Left ventricle myocardium superior (tissue), 1 donor: ENCODE data around the gene PACSIN2. TPM values are rescaled to one million over a fixed set of nuclear protein-coding genes. Genes with fewer than 3 reads are reported as not detected.
"Not testable (repeated sequence)": the region's sequence is repeated elsewhere in the genome, so short reads cannot be mapped to it uniquely, and the experiment has no call there.

Source experiments
- ATAC-seq: fragments of 200-7000 bp; cut with Tn5 transposase; one replicate; pipeline ENCODE4 v1.9.1; 2020; ENCODE audit warnings: mild to moderate bottlenecking, moderate library complexity
- DNase-seq: peaks from one replicate; pipeline ENCODE4 v3.0.0-alpha.2; 2020
- intact Hi-C: fragments of 100-400 bp; cut with micrococcal nuclease; formaldehyde crosslinking; loops from one replicate; pipeline ENCODE4 v1.11.0; 2022
- total RNA-seq: library from RNA; stranded (reverse); fragmentation: NEBNext Ultra II Directional; extraction: Animal tissue kit (Norgen Biotek cat#: 25700); gene quantifications from one replicate; pipeline ENCODE4 v1.2.1, GENCODE V29; 2021
- donor health status: DM: no; HTN: yes; CAD: no; lungs with severe emphysema.

Gene PACSIN2
- total RNA-seq, 1 donor from 2014 or later, result 63.8 TPM

- DNase-seq (peak; percentile 31), ATAC-seq (no peak)
- intact Hi-C loops, result no loop called here
These were observed 1.3 kb downstream of the PACSIN2 start for GRCh38 chr22:43013355-43014315.

DNA sequence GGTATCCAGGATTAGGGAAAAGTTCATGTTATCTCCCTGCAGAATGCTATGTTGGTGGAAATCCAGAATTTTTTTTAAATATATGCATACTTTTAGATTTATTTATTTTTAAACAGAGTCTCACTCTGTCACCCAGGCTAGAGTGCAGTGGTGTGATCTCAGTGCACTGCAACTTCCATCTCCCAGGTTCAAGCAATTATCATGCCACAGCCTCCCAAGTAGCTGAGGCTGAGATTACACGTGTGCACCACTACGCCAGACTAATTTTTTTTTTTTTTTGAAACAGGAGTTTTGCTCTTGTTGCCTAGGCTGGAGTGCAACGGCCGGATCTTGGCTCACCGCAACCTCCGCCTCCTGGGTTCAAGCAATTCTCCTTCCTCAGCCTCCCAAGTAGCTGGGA is 2.6 kb downstream of the PACSIN2 start:
- ATAC-seq (no peak), DNase-seq (no peak)
- intact Hi-C loops, result no loop called here

DNA sequence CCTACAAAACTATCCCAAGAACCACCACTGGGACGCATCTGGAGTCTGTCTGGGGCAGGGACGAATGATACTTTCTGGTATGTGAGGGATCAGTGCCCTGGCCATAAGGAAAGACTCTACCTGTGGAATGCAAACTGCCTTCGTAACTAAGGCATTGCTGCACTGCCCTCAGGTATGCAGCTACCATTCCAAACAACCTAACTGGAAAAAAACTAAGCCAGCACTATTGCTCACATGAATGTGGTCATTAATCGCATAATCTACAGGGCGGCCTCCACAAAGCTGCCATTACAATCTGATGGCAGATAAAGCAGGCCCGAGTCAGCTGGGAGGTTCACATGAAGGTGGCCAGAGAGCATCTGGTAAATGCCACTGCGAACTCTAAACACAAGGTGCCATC is 3.9 kb downstream of the PACSIN2 start:
- intact Hi-C loops, result no loop called here
- ATAC-seq (no peak), DNase-seq (no peak)

DNA sequence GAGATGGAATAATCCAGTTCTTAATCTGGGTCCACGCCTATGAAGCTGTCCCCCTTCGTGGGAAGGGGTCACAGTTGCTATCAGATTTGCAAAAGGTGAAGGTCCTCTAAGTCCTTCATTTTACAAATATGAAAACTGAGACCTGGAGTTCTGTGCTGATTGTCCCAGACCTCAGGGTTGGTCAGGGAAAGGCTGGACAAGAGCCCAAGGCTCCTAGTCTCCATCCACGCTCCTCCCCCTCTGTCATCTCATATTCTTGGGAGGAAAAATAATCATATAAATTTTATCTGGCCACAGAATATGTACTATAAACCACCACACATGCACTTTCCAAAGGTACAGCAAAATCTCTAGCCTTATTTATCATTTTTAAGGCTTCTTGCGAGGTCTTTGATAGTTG is 5.5 kb downstream of the PACSIN2 start:
- ATAC-seq (no peak), DNase-seq (no peak)
- intact Hi-C loops, result no loop called here

GRCh38 chr22:43008921-43009320 is 6.0 kb downstream of the PACSIN2 start:
- ATAC-seq (no peak), DNase-seq (no peak)
- intact Hi-C loops, result no loop called here

DNA sequence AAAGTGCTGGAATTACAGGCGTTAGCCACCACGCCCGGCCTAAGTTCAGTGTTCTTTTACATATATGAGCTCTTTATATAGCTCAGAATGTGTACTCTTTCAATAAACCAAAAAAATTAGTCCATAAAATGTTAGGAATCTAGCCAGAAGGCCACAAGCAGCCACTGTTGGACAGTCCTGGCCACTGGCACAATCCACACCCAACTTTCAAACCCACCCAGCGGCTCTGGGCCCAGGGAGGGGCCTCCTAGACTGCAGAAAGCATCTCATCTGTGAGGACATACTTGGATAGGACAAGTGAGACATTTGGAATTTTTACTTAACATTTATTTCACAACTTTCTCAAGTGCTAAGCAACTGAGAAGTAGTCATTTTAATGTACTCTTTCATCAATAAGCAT is 6.4 kb downstream of the PACSIN2 start:
- ATAC-seq (peak; percentile 56), DNase-seq (peak; percentile 47)
- intact Hi-C loops, result no loop called here

DNA sequence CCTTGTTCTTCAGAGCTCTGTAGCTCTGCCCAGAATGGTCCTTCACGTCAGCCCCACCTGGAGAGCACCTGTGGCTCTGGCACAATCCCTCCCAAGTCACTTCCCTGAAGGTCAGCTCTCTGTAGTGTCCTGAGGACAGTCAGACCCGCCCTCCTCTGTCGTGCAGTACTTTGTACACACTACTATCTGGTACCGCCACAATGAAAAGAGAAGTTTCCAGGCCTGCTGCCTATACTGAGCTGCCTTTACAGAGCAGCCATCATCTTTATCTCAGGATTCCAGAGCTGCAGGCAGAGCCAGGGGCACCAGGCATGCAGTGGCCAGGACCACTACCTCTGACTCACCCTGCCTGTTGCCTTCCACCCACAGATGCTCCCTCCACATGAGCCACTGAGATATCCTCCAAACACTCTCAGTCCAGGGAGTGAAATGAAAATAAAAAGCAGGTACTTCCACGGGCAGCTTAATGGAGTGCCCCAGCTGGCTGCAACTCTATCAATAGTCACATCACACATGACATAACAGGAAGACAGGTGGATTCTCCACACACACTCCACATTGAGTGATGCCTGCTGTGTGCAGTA is 7.3 kb downstream of the PACSIN2 start:
- no peak for DNase-seq
- peak; percentile 81 for ATAC-seq
- intact Hi-C loops, result no loop called here

DNA sequence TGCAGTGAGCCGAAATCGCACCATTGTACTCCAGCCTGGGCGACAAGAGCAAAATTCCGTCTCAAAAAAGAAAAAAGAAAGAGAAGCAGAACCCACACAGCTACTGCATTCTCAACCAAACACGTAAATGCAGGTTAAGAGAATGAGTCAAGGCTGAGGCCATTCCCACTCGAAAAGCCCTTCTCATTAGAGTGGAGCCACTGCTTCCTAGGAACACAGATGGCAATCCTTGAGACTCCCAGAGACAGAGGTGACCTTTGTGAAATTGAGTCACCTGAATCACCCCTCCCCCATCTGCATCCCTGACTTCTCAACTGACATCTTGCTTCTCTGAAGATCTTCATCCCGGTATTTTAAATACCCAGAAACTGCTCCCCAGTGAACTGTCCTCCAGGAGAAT is 8.2 kb downstream of the PACSIN2 start:
- no peak for ATAC-seq
- DNase-seq, result no peak
- intact Hi-C loops, result no loop called here

DNA sequence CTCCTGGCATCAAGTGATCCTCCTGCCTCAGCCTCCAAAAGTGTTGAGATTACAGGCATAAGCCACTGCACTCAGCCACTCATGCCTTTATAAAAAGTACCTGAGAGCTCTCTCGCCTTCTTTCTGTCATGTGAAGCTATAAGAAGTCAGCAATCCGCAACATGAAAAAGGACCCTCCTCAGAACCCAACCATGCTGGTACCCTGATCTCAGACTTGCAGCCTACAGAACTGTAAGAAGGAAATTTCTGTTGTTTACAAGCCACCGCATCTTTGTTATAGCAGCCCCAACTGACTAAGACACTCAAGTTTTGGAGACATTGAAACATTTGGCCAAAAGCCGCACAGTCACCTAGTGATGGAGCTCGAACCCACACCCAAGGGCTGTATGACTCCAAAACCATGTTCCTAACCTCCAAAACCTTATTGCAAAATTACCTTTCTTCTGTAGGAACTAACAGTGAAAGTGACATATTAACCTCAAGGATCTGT is 8.9 kb downstream of the PACSIN2 start:
- DNase-seq (no peak), ATAC-seq (no peak)
- intact Hi-C loops, result no loop called here

- DNase-seq (no peak), ATAC-seq (no peak)
- intact Hi-C loops, result no loop called here
These were observed 9.8 kb downstream of the PACSIN2 start for GRCh38 chr22:43005106-43005505.

GRCh38 chr22:43004362-43005035 is 10.4 kb downstream of the PACSIN2 start:
- DNase-seq (no peak), ATAC-seq (no peak)
- intact Hi-C loops, result no loop called here

DNA sequence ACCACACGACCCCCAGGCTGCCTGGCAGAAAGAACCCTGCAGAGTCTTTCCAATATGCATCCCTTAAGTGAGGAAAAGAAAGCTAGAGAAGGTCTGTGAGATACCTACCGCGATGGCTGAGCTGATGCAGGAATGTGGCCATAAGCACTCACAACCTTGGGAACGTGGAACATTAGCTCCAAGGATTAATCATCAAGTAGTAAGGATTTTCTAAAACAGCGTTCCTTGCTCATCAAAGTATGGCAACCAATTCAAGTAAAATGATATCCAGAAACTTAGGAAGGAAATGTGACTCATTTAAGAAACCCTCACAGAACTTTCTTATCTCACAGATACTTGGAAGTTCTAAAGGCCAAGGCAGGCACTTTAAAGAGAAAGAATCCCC is 12.8 kb downstream of the PACSIN2 start:
- intact Hi-C loops, result no loop called here
- DNase-seq, result no peak
- ATAC-seq, result no peak

DNA sequence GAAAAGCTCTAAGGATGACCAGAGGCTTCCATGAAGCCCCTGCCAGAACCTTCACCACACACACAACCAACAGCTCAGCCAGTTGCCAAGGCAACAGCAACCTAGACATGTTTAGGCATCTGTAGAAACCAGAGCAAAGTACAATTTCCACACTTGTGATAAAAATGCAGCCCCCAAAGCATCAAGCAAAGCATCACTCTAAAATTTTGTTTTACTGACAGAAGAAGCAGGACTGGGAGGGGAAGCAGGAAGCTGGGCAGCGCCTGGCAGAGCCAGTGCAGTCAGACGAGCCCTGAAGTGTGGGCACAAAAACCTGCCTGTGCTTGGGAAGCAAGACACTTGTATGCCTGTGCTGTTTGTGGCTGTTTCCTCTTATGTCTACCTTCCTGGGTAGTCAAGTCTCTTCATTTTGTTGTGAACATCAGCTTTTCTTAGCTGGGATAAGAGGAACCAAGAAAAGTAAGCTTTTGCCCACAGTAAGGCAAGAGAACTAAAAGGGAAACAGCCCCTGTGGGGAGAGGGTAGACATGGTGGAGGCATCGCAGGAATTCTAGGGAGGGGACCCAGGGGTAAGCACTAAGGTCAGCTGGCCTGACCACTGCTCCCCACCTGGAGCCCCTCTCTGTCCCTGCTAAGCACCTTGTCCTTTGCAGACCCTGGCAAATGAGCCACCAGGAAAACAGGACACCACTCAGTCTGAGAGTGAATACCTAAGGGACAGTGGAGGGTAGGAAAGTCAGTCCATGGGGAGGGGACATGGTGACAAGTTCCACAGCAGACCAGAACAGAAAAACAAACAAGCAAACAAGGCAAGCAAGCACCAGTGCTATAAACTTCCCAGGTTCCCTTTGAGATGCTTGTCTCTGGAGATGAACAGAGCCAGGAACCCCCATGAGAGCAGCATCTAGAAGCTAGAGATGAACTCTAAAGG is 13.4 kb downstream of the PACSIN2 start:
- ATAC-seq, result peak; percentile 46
- intact Hi-C loops, result no loop called here

GRCh38 chr22:43000441-43001175 is 14.3 kb downstream of the PACSIN2 start:
- DNase-seq, result no peak
- intact Hi-C loops, result no loop called here
- ATAC-seq, result no peak

More for the DNA sequence above, 13.4 kb downstream of the PACSIN2 start:
- DNase-seq, result no peak

GRCh38 chr22:42997582-42998090 is 17.3 kb downstream of the PACSIN2 start:
- DNase-seq (no peak), ATAC-seq (no peak)
- intact Hi-C loops, result no loop called here

GRCh38 chr22:42996646-42997365 is 18.1 kb downstream of the PACSIN2 start:
- ATAC-seq, result no peak
- intact Hi-C loops, result no loop called here
- no peak for DNase-seq

DNA sequence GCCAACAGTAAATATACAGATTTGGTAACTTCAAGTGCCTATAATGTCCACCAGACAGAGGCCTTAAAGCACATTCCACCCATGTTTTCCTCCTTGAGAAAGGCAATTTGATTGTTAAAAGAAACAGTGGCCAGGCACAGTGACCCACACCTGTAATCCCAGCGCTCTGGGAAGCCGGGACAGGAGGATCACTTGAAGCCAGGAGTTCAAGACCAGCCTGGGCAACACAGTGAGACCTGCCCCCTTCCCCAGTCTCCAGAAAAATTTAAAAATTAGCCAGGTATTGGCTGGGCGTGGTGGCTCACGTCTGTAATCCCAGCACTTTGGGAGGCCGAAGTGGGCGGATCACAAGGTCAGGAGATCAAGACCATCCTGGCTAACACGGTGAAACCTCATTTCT is 19.3 kb downstream of the PACSIN2 start:
- DNase-seq, intact Hi-C loops, ATAC-seq: not testable (repeated sequence)
